ENCODE measurements around the gene ABRAXAS1. TPM values are rescaled to one million over a fixed set of nuclear protein-coding genes. Genes with fewer than 3 reads are reported as not detected.

ABRAXAS1 gene
- total RNA-seq, 1 experiment from 2014 or later, result 17.6 TPM

GRCh38 chr4:83431200-83431599 is 53.7 kb downstream of the ABRAXAS1 start:
- Histone ChIP-seq H3K36me3 (ENCODE audit: insufficient read depth, low read length, poor library complexity, severe bottlenecking) (no peaks in the 10 kb centered on the region), H3K27ac (ENCODE audit: low read depth, low read length, poor library complexity, severe bottlenecking) (no peak overlapping the region), H3K4me1 (ENCODE audit: insufficient read depth, low read length, poor library complexity, severe bottlenecking) (no peaks in the 10 kb centered on the region), H3K27me3 (replicated peaks; ENCODE audit: insufficient read depth, low read depth, low read length, poor library complexity) (no peaks in the 10 kb centered on the region), H3K9me3 (ENCODE audit: low read depth, low read length, poor library complexity, severe bottlenecking) (no peaks in the 10 kb centered on the region), H3K4me3 (ENCODE audit: low read depth, low read length, poor library complexity, severe bottlenecking) (no peak overlapping the region)
- DNase-seq (ENCODE audit: low spot score), result no peak
- intact Hi-C loops (cut with micrococcal nuclease; ENCODE audit: unreplicated experiment), result no loop called here
- BruUV-seq (replicated peaks), result no TSS peak
- POLR2A ChIA-PET (ENCODE audit: low non-redundant PET), result no interaction called here
- CTCF ChIA-PET, result no interaction called here
- TF ChIP-seq EZH2 (IDR thresholded peaks at IDR 0.05; ENCODE audit: borderline replicate concordance, low read depth, low read length, poor library complexity, severe bottlenecking), result no peak
- no peak for TF ChIP-seq CTCF (conservative IDR thresholded peaks at IDR 0.05; ENCODE audit: low read depth, low read length)

GRCh38 chr4:83418211-83418610 is 66.7 kb downstream of the ABRAXAS1 start:
- Histone ChIP-seq H3K36me3 (ENCODE audit: insufficient read depth, low read length, poor library complexity, severe bottlenecking) (no peaks in the 10 kb centered on the region), H3K9me3 (ENCODE audit: low read depth, low read length, poor library complexity, severe bottlenecking) (no peaks in the 10 kb centered on the region), H3K27me3 (replicated peaks; ENCODE audit: insufficient read depth, low read depth, low read length, poor library complexity) (no peaks in the 10 kb centered on the region), H3K4me1 (ENCODE audit: insufficient read depth, low read length, poor library complexity, severe bottlenecking) (no peaks in the 10 kb centered on the region), H3K4me3 (ENCODE audit: low read depth, low read length, poor library complexity, severe bottlenecking) (no peak overlapping the region), H3K27ac (ENCODE audit: low read depth, low read length, poor library complexity, severe bottlenecking) (no peak overlapping the region)
- ChIA-PET POLR2A (ENCODE audit: low non-redundant PET) (no interaction called here), CTCF (no interaction called here)
- BruUV-seq (replicated peaks), result no TSS peak
- no peak for DNase-seq (ENCODE audit: low spot score)
- TF ChIP-seq CTCF (conservative IDR thresholded peaks at IDR 0.05; ENCODE audit: low read depth, low read length) (no peak), EZH2 (IDR thresholded peaks at IDR 0.05; ENCODE audit: borderline replicate concordance, low read depth, low read length, poor library complexity, severe bottlenecking) (no peak)
- intact Hi-C loops (cut with micrococcal nuclease; ENCODE audit: unreplicated experiment), result no loop called here

- Histone ChIP-seq H3K27ac (ENCODE audit: low read depth, low read length, poor library complexity, severe bottlenecking) (no peak overlapping the region), H3K36me3 (ENCODE audit: insufficient read depth, low read length, poor library complexity, severe bottlenecking) (no peaks in the 10 kb centered on the region), H3K9me3 (ENCODE audit: low read depth, low read length, poor library complexity, severe bottlenecking) (no peaks in the 10 kb centered on the region), H3K4me1 (ENCODE audit: insufficient read depth, low read length, poor library complexity, severe bottlenecking) (no peaks in the 10 kb centered on the region), H3K4me3 (ENCODE audit: low read depth, low read length, poor library complexity, severe bottlenecking) (no peak overlapping the region), H3K27me3 (replicated peaks; ENCODE audit: insufficient read depth, low read depth, low read length, poor library complexity) (no peaks in the 10 kb centered on the region)
- POLR2A ChIA-PET (ENCODE audit: low non-redundant PET), result no interaction called here
- intact Hi-C loops (cut with micrococcal nuclease; ENCODE audit: unreplicated experiment), result no loop called here
- CTCF ChIA-PET, result no interaction called here
- DNase-seq (ENCODE audit: low spot score), result no peak
- TF ChIP-seq CTCF (conservative IDR thresholded peaks at IDR 0.05; ENCODE audit: low read depth, low read length) (no peak), EZH2 (IDR thresholded peaks at IDR 0.05; ENCODE audit: borderline replicate concordance, low read depth, low read length, poor library complexity, severe bottlenecking) (no peak)
- BruUV-seq (replicated peaks), result no TSS peak
Observed at GRCh38 chr4:83417566-83417965, 67.3 kb downstream of the ABRAXAS1 start.

All from A673 (cell line).